OCI-LY1 (cell line): ENCODE measurements around the gene PSMD6.

Experiments
- CTCF ChIP-seq: fragments of 200-600 bp; sonication (generic), shearing (Covaris generic); IDR thresholded peaks from 2 replicates; pipeline ENCODE4 v1.5.1; 2017; ENCODE audit warnings: mild to moderate bottlenecking, antibody characterized with exemption, low read length, moderate library complexity, mixed read lengths
- EZH2 ChIP-seq: fragments of 200-600 bp; sonication (generic), shearing (Covaris generic); IDR thresholded peaks from 2 replicates; pipeline ENCODE4 v1.8.0; 2017; ENCODE audit warnings: borderline replicate concordance, mixed run types, mild to moderate bottlenecking, antibody characterized with exemption, low read length, moderate library complexity, mixed read lengths

GRCh38 chr3:64039332-64039731 lies 16.0 kb upstream of the PSMD6 start:
- TF ChIP-seq CTCF (no peak), EZH2 (no peak)
